GM21447 (cell line): ENCODE data around the gene ST8SIA4.
"Not testable (repeated sequence)": the region's sequence is repeated elsewhere in the genome, so short reads cannot be mapped to it uniquely, and the experiment has no call there.

ENCODE experiments used
- ATAC-seq: cut with Tn5 transposase; IDR thresholded peaks from one replicate; pipeline ENCODE4 v1.9.1; 2021; ENCODE audit not compliant: unreplicated experiment

Gene ST8SIA4

GRCh38 chr5:100788417-100788816, 114.7 kb downstream of the ST8SIA4 start:
- peak; percentile 38 for ATAC-seq

GRCh38 chr5:100787648-100788047, 115.4 kb downstream of the ST8SIA4 start:
- peak; percentile 90 for ATAC-seq

GRCh38 chr5:100785536-100785935, 117.5 kb downstream of the ST8SIA4 start:
- not testable (repeated sequence) for ATAC-seq

- peak; percentile 74 for ATAC-seq
Observed at GRCh38 chr5:100780376-100780870, 122.7 kb downstream of the ST8SIA4 start.

GRCh38 chr5:100779669-100780375, 123.3 kb downstream of the ST8SIA4 start:
- peak; percentile 35 for ATAC-seq

GRCh38 chr5:100777680-100778300, 125.3 kb downstream of the ST8SIA4 start:
- peak; percentile 78 for ATAC-seq

GRCh38 chr5:100775533-100775855, 127.6 kb downstream of the ST8SIA4 start:
- no peak for ATAC-seq

- ATAC-seq: no peak
Observed at GRCh38 chr5:100772548-100772947, 130.5 kb downstream of the ST8SIA4 start.

GRCh38 chr5:100772006-100772405, 131.1 kb downstream of the ST8SIA4 start:
- ATAC-seq: no peak

GRCh38 chr5:100771181-100771580, 131.9 kb downstream of the ST8SIA4 start:
- peak; percentile 55 for ATAC-seq

- no peak for ATAC-seq
Observed at GRCh38 chr5:100768221-100768620, 134.9 kb downstream of the ST8SIA4 start.

GRCh38 chr5:100762995-100763394, 140.1 kb downstream of the ST8SIA4 start:
- no peak for ATAC-seq

GRCh38 chr5:100762108-100762507, 141.0 kb downstream of the ST8SIA4 start:
- no peak for ATAC-seq

- ATAC-seq: no peak
Observed at GRCh38 chr5:100761192-100761591, 141.9 kb downstream of the ST8SIA4 start.

- no peak for ATAC-seq
Observed at GRCh38 chr5:100760688-100761087, 142.4 kb downstream of the ST8SIA4 start.

GRCh38 chr5:100758780-100759179, 144.3 kb downstream of the ST8SIA4 start:
- ATAC-seq: no peak

- ATAC-seq: no peak
Observed at GRCh38 chr5:100758306-100758705, 144.8 kb downstream of the ST8SIA4 start.

- ATAC-seq: no peak
Observed at GRCh38 chr5:100757618-100758017, 145.5 kb downstream of the ST8SIA4 start.
